GM23338 (cell line): ENCODE results near the gene MITF.

Experiments
- CREB1 ChIP-seq: fragments of 250-450 bp; sonication (Bioruptor Pico); IDR thresholded peaks from 2 replicates; pipeline ENCODE4 v1.5.0; 2020; ENCODE audit warnings: low read depth, mild to moderate bottlenecking, moderate library complexity
- CTCF ChIP-seq, 2 experiments: fragments of 200-600 bp in 1 of 2; sonication (generic) in 1 of 2; conservative IDR thresholded peaks; 2 replicates each; pipeline versions ENCODE4 v1.5.1 to v1.6.1; 2016 to 2017; ENCODE audit warnings: antibody characterized with exemption in 2 of 2, low read depth in 2 of 2, mild to moderate bottlenecking in 2 of 2, moderate library complexity in 1 of 2
- ETS1 ChIP-seq: IDR thresholded peaks from 2 replicates; pipeline ENCODE4 v1.6.1; 2016; ENCODE audit warnings: antibody characterized with exemption
- EZH2 ChIP-seq: fragments of 200-600 bp; sonication (generic); IDR thresholded peaks from one replicate; pipeline ENCODE4 v1.8.0; 2017; ENCODE audit warnings: antibody characterized with exemption, mild to moderate bottlenecking, low read depth; ENCODE audit not compliant: unreplicated experiment
- EZH2phosphoT487 ChIP-seq: fragments of 200-600 bp; sonication (generic); IDR thresholded peaks from one replicate; pipeline ENCODE4 v1.8.1; 2018; ENCODE audit warnings: antibody characterized with exemption; ENCODE audit not compliant: unreplicated experiment
- JUNB ChIP-seq: IDR thresholded peaks from one replicate; pipeline ENCODE4 v1.6.1; 2016; ENCODE audit warnings: antibody characterized with exemption; ENCODE audit not compliant: unreplicated experiment
- POLR2AphosphoS5 ChIP-seq: IDR thresholded peaks from 2 replicates; pipeline ENCODE4 v1.6.1; 2016; ENCODE audit warnings: antibody characterized with exemption, low read depth
- REST ChIP-seq: IDR thresholded peaks from one replicate; pipeline ENCODE4 v1.6.1; 2018; ENCODE audit warnings: antibody characterized with exemption; ENCODE audit not compliant: unreplicated experiment
- ZNF114 ChIP-seq: fragments of 250-450 bp; sonication (Bioruptor Pico); IDR thresholded peaks from 2 replicates; pipeline ENCODE4 v1.5.0; 2020; ENCODE audit warnings: mild to moderate bottlenecking, moderate library complexity
- ZNF331 ChIP-seq: fragments of 250-450 bp; sonication (Bioruptor Pico); IDR thresholded peaks from 2 replicates; pipeline ENCODE4 v1.5.0; 2020; ENCODE audit warnings: low read depth, mild to moderate bottlenecking, moderate library complexity

- TF ChIP-seq ZNF114 (CRISPR knock-in tag) (no peak), CTCF (conservative IDR thresholded peaks at IDR 0.05; ENCODE audit: low read depth in 2 of 2) (no peak), POLR2AphosphoS5 (no peak), EZH2 (no peak), ZNF331 (CRISPR knock-in tag) (no peak), REST (no peak), ETS1 (no peak), JUNB (no peak), CREB1 (CRISPR knock-in tag) (no peak), EZH2phosphoT487 (no peak)
These were observed 113.8 kb downstream of the MITF start for GRCh38 chr3:69853027-69853426.
